K562 (cell line): Measurements from ENCODE around the gene ARSD. TPM values are rescaled to one million over a fixed set of nuclear protein-coding genes. Genes with fewer than 3 reads are reported as not detected.

Experiments used
- ATAC-seq: fragments of 200-7000 bp; cut with Tn5 transposase; 3 replicates; pipeline ENCODE4 v1.9.1; 2020; ENCODE audit warnings: moderate library complexity
- BruUV-seq: library from RNA; stranded (reverse); fragments of 400-500 nt; replicated peaks from 2 replicates; lab custom pipeline; 2021; lab: Mats Ljungman, UMichigan
- CTCF ChIA-PET: fragments of 300-600 bp; formaldehyde crosslinking; extraction: SDS; loops from one replicate; lab custom pipeline; 2021; ENCODE audit warnings: low intra/inter-chr PET ratio; lab: Yijun Ruan, JAX
- POLR2A ChIA-PET: fragments of 300-600, 350-650 bp; sonication (Branson Sonifier 250); formaldehyde crosslinking; extraction: SDS; loops from one replicate; lab custom pipeline; 2021; ENCODE audit warnings: antibody characterized with exemption, inconsistent platforms; lab: Yijun Ruan, JAX
- DNase-seq, 4 experiments: peaks; one replicate each; pipeline versions ENCODE4 v3.0.0 to v3.0.0-alpha.2; 2011 to 2018; ENCODE audit warnings: low spot score in 3 of 4, mixed read lengths in 3 of 4; ENCODE audit errors: extremely low read depth in 1 of 4
- FAIRE-seq: peaks from 2 replicates; lab custom pipeline; 2011; peaks lifted over from hg19 to GRCh38; lab: Jason Lieb, UNC
- H2AFZ ChIP-seq: 2 replicates; pipeline ENCODE4 v1.6.0; 2011; ENCODE audit warnings: low read depth, low read length, control low read depth, inconsistent platforms
- H3K27ac ChIP-seq: fragments of 200-600 bp; 3 replicates; pipeline ENCODE4 v1.8.0; 2011; ENCODE audit warnings: low read depth, mild to moderate bottlenecking, control low read depth, inconsistent platforms, low read length, moderate library complexity, mixed read lengths; ENCODE audit errors: extremely low read depth
- H3K27me3 ChIP-seq, 2 experiments: fragments of 300-600 bp in 1 of 2; 2 replicates in 1 of 2; 3 replicates in 1 of 2; pipeline versions ENCODE4 v1.6.0 to v1.8.0; 2011; ENCODE audit warnings: inconsistent platforms in 2 of 2, low read length in 2 of 2, mild to moderate bottlenecking in 1 of 2, mixed read lengths in 1 of 2, moderate library complexity in 1 of 2; ENCODE audit not compliant: control insufficient read depth in 2 of 2, insufficient read depth in 2 of 2
- H3K36me3 ChIP-seq: fragments of 300-600 bp; 3 replicates; pipeline ENCODE4 v1.8.0; 2011; ENCODE audit warnings: mild to moderate bottlenecking, low read length, inconsistent platforms; ENCODE audit not compliant: control insufficient read depth, insufficient read depth
- H3K4me1 ChIP-seq, 2 experiments: fragments of 200-600 bp in 1 of 2; replicated peaks in 1 of 2; 2 replicates in 1 of 2; 3 replicates in 1 of 2; pipeline versions ENCODE4 v1.5.1 to v1.8.0; 2011; ENCODE audit warnings: inconsistent platforms in 2 of 2, low read length in 2 of 2, mild to moderate bottlenecking in 1 of 2, mixed read lengths in 1 of 2, moderate library complexity in 1 of 2; ENCODE audit not compliant: control insufficient read depth in 2 of 2, insufficient read depth in 2 of 2
- H3K4me2 ChIP-seq: 2 replicates; pipeline ENCODE4 v1.6.1; 2011; ENCODE audit warnings: low read length, control low read depth, inconsistent platforms, mixed read lengths; ENCODE audit not compliant: insufficient read depth
- H3K4me3 ChIP-seq: fragments of 200-600 bp; sonication (generic), shearing (Covaris generic); 2 replicates; pipeline ENCODE4 v1.5.1; 2016; ENCODE audit warnings: control low read depth, inconsistent platforms
- H3K79me2 ChIP-seq: fragments of 200-600 bp; 3 replicates; pipeline ENCODE4 v1.8.0; 2011; ENCODE audit warnings: low read length, inconsistent platforms; ENCODE audit not compliant: control insufficient read depth, insufficient read depth
- H3K9ac ChIP-seq, 2 experiments: 2 replicates each; pipeline versions ENCODE4 v1.6.0 to v1.6.1; 2011; ENCODE audit warnings: low read depth in 2 of 2, low read length in 2 of 2, control low read depth in 1 of 2, inconsistent platforms in 1 of 2, mild to moderate bottlenecking in 1 of 2, mixed read lengths in 1 of 2; ENCODE audit not compliant: insufficient read depth in 1 of 2
- H3K9me1 ChIP-seq: one replicate; pipeline ENCODE4 v1.6.0; 2011; ENCODE audit warnings: inconsistent platforms, mild to moderate bottlenecking, low read length, moderate library complexity; ENCODE audit not compliant: control insufficient read depth, insufficient read depth
- H3K9me3 ChIP-seq: replicated peaks from 2 replicates; pipeline ENCODE4 v1.5.1; 2011; ENCODE audit warnings: low read depth, low read length, inconsistent platforms; ENCODE audit not compliant: control insufficient read depth, insufficient read depth
- H4K20me1 ChIP-seq: replicated peaks from 2 replicates; pipeline ENCODE4 v1.6.1; 2011; ENCODE audit warnings: low read length, inconsistent platforms, mixed read lengths; ENCODE audit not compliant: control insufficient read depth, insufficient read depth
- HMG20A ChIP-seq: fragments of 450-650 bp; formaldehyde crosslinking; conservative IDR thresholded peaks from 2 replicates; pipeline ENCODE4 v1.4.0; 2020; ENCODE audit warnings: mild to moderate bottlenecking, mixed read lengths
- KLF6 ChIP-seq: fragments of 250-450 bp; sonication (Bioruptor Pico); IDR thresholded peaks from 2 replicates; pipeline ENCODE4 v1.4.0; 2020; ENCODE audit warnings: mild to moderate bottlenecking, moderate library complexity, borderline replicate concordance
- NCOA4 ChIP-seq: fragments of 450-650 bp; IDR thresholded peaks from 2 replicates; pipeline ENCODE4 v1.6.1; 2018; ENCODE audit warnings: mild to moderate bottlenecking; ENCODE audit not compliant: partially characterized antibody
- TARDBP ChIP-seq: fragments of 450-650 bp; IDR thresholded peaks from 2 replicates; pipeline ENCODE4 v1.6.1; 2016
- WGBS: fragments of 100-300 bp; shearing (Covaris generic); methylation state at CpG from one replicate; pipeline ENCODE4 v1.1.6; 2016; ENCODE audit warnings: low coverage, mixed read lengths; ENCODE audit not compliant: insufficient coverage; ENCODE audit errors: missing lambda C conversion rate; 5-methylcytosine and 5-hydroxymethylcytosine counted together
- in situ Hi-C: fragments of 300-500 bp; cut with MboI; formaldehyde crosslinking; loops from 4 replicates; pipeline ENCODE4 v1.15.0; 2018; ENCODE audit warnings: inconsistent platforms, mixed read lengths
- intact Hi-C: fragments of 100-400 bp; cut with micrococcal nuclease; formaldehyde crosslinking; loops from 2 replicates; pipeline ENCODE4 v1.14.2; 2022
- polyA plus RNA-seq, 8 experiments: library from polyadenylated mRNA; depleted of rRNA in 4 of 8; stranded (reverse) in 5 of 8; unstranded in 3 of 8; fragments of >200 nt; fragmentation: Nextera tagmentation in 2 of 8; fragmentation: Illumina TruSeq in 1 of 8; extraction: Ambion mirVana in 2 of 8; extraction: Trizol in 1 of 8; gene quantifications; 2 replicates each; pipeline versions ENCODE4 v1.2.1 to v1.2.3, GENCODE V29; 2011 to 2014; ENCODE audit warnings: inconsistent platforms in 1 of 8, missing spikeins in 1 of 8
- total RNA-seq, 7 experiments: library from RNA; depleted of rRNA in 6 of 7; stranded (reverse); fragments of >200 nt in 6 of 7; fragmentation: Illumina TruSeq in 2 of 7; extraction: Trizol in 2 of 7; gene quantifications; 2 replicates each; pipeline versions ENCODE4 v1.2.1 to v1.2.3, GENCODE V29; 2011 to 2021; ENCODE audit warnings: low replicate concordance in 1 of 7
- TF ChIP-seq, protein P1 (sequence below): fragments of 200-400 bp; formaldehyde crosslinking; IDR thresholded peaks from 2 replicates; pipeline ENCODE4 v1.6.1; 2017; ENCODE audit warnings: mild to moderate bottlenecking, low read depth, low read length, moderate library complexity
- TF ChIP-seq, protein P2 (sequence below): conservative IDR thresholded peaks from 2 replicates; pipeline ENCODE4 v1.6.1; 2011; ENCODE audit warnings: low read depth, mild to moderate bottlenecking, low read length; ENCODE audit not compliant: control insufficient read depth

ARSD gene
- total and polyA plus RNA-seq, 9 of the 15 experiments (the other 6 are each of a cell fraction or from before 2014, with no cell fraction given): 0.05 to 0.23 (median 0.09) TPM; not detected in 1

DNA sequence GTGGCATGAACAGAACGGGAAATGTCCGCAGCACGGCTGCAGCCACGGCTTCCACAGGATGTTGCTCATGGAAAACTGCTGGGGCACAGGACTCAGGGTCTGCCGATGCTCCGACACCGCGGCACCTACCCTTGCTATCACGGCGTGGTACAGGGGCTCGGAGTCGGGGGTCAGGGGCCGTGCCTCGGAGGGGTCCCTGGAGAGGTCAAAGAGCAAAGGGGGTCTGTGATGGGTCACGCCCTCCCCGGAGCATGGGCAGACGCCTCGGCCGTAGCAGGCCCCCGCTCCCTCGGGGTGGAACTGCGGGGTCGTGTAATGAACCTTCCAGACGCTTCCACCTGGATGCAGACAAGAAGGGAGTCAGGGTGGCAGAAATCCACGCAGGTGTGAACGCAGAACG, 21.8 kb downstream of the ARSD start:
- Histone ChIP-seq H3K4me3 (no peak overlapping the region), H3K9me1 (no peaks in the 10 kb centered on the region), H3K27ac (no peak overlapping the region), H3K4me2 (no peak overlapping the region), H4K20me1 (no peaks in the 10 kb centered on the region), H3K79me2 (no peaks in the 10 kb centered on the region), H3K4me1 (peaks cover 0 to 3% of the 10 kb centered on the region in 2 experiments; a peak in 2 of 5 replicates), H3K27me3 (no peaks in the 10 kb centered on the region; a peak in 1 of 5 replicates), H3K9ac (no peak overlapping the region), H2AFZ (no peak overlapping the region), H3K9me3 (peaks cover 2% of the 10 kb centered on the region; the same call in 1 of the 2 replicates), H3K36me3 (no peaks in the 10 kb centered on the region)
- TF ChIP-seq KLF6 (CRISPR knock-in tag) (no peak), NCOA4 (no peak), TARDBP (no peak), HMG20A (CRISPR knock-in tag) (no peak)
- TF ChIP-seq, protein P1, sequence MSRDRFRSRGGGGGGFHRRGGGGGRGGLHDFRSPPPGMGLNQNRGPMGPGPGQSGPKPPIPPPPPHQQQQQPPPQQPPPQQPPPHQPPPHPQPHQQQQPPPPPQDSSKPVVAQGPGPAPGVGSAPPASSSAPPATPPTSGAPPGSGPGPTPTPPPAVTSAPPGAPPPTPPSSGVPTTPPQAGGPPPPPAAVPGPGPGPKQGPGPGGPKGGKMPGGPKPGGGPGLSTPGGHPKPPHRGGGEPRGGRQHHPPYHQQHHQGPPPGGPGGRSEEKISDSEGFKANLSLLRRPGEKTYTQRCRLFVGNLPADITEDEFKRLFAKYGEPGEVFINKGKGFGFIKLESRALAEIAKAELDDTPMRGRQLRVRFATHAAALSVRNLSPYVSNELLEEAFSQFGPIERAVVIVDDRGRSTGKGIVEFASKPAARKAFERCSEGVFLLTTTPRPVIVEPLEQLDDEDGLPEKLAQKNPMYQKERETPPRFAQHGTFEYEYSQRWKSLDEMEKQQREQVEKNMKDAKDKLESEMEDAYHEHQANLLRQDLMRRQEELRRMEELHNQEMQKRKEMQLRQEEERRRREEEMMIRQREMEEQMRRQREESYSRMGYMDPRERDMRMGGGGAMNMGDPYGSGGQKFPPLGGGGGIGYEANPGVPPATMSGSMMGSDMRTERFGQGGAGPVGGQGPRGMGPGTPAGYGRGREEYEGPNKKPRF: no peak
- TF ChIP-seq, protein P2, sequence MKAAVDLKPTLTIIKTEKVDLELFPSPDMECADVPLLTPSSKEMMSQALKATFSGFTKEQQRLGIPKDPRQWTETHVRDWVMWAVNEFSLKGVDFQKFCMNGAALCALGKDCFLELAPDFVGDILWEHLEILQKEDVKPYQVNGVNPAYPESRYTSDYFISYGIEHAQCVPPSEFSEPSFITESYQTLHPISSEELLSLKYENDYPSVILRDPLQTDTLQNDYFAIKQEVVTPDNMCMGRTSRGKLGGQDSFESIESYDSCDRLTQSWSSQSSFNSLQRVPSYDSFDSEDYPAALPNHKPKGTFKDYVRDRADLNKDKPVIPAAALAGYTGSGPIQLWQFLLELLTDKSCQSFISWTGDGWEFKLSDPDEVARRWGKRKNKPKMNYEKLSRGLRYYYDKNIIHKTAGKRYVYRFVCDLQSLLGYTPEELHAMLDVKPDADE: no peak
- BruUV-seq: no TSS peak
- in situ Hi-C loops (no loop called here), intact Hi-C loops (no loop called here)
- DNase-seq (no peak), FAIRE-seq (no peak), ATAC-seq (no peak)
- 29% methylated on average over 10 of the region's 27 CpGs for WGBS
- CTCF ChIA-PET: no interaction called here
- POLR2A ChIA-PET: no interaction called here
